SK-N-MC (cell line): ENCODE results near the gene AQR.
"Not testable (repeated sequence)": the region's sequence is repeated elsewhere in the genome, so short reads cannot be mapped to it uniquely, and the experiment has no call there.

Experiments
- EZH2 ChIP-seq: fragments of 200-600 bp; sonication (generic); IDR thresholded peaks from one replicate; pipeline ENCODE4 v1.6.1; 2017; ENCODE audit warnings: antibody characterized with exemption
- FOXP2 ChIP-seq: optimal IDR thresholded peaks from 2 replicates; pipeline ENCODE3; 2011; ENCODE audit warnings: mild to moderate bottlenecking, moderate library complexity; ENCODE audit not compliant: insufficient read depth; ENCODE audit errors: extremely low read length, control extremely low read depth
- POLR2AphosphoS5 ChIP-seq: IDR thresholded peaks from 2 replicates; pipeline ENCODE4 v1.6.1; 2012; ENCODE audit warnings: mild to moderate bottlenecking, low read depth, low read length, borderline replicate concordance

GRCh38 chr15:34812868-34813365 lies 156.6 kb downstream of the AQR start:
- TF ChIP-seq POLR2AphosphoS5, EZH2, FOXP2: not testable (repeated sequence)
